ENCODE data around the gene KIF1B. TPM values are rescaled to one million over a fixed set of nuclear protein-coding genes. Genes with fewer than 3 reads are reported as not detected.

The KIF1B gene
- total RNA-seq, 1 experiment from 2014 or later, result 57.7 TPM

DNA sequence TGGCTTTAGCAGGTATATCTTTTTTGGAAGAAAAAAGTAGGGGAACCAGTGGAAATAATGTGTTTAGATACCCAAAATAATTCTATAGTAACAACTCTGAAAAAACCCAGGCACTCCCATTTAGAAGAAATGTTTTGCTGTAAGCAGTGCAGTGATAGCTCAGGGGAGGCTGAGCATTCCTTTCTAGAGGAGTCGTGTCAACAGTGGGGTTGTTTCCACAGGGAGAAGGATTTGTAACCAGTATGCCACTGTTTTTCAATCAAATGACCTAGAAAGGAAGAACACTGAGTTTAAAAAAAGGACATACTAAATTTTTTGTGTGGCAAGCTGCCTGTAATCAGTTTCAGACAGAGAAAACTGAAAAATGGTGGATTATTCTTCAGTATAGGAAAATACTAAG lies 190.9 kb downstream of the KIF1B start:
- H3K27ac Mint-ChIP-seq, result peak overlapping the region in 2 of 3 experiments; percentile 37 to 78; a peak in 2 of 7 replicates
- peak overlapping the region in 1 of 2 experiments; percentile 95; a peak in 2 of 5 replicates for H3K4me3 Mint-ChIP-seq
- Histone ChIP-seq H4K91ac (ENCODE audit: insufficient read length, low read depth, low read length) (no peak overlapping the region), H4K20me1 (ENCODE audit: control insufficient read depth, insufficient read depth, insufficient read length) (no peaks in the 10 kb centered on the region), H3K56ac (ENCODE audit: insufficient read length, low read depth, low read length) (no peak overlapping the region), H2BK120ac (ENCODE audit: low read depth, low read length, poor library complexity, severe bottlenecking) (no peak overlapping the region), H4K5ac (ENCODE audit: insufficient read length, low read depth, low read length) (no peak overlapping the region), H2BK15ac (ENCODE audit: low read depth, low read length) (no peak overlapping the region), H3K27me3 (ENCODE audit: insufficient read depth, low read length) (no peaks in the 10 kb centered on the region), H3K27ac (ENCODE audit: insufficient read length, low read depth, low read length) (no peak overlapping the region), H3K9me3 (ENCODE audit: control insufficient read depth, low read depth, low read length) (no peaks in the 10 kb centered on the region), H3K9ac (ENCODE audit: extremely low read depth, insufficient read length, low read length) (no peak overlapping the region), H3K18ac (ENCODE audit: insufficient read length, low read depth, low read length) (no peak overlapping the region), H3K79me1 (ENCODE audit: insufficient read depth, low read depth, low read length, poor library complexity, severe bottlenecking) (no peaks in the 10 kb centered on the region), H2BK20ac (ENCODE audit: low read depth, low read length, poor library complexity, severe bottlenecking) (no peak overlapping the region), H3K4me2 (ENCODE audit: insufficient read depth, insufficient read length, low read length) (no peak overlapping the region), H3K4ac (ENCODE audit: low read depth, low read length) (no peak overlapping the region), H2BK5ac (ENCODE audit: insufficient read length, low read length) (no peak overlapping the region), H3K23me2 (ENCODE audit: insufficient read length, low read depth, low read length, poor library complexity, severe bottlenecking) (peaks cover 16% of the 10 kb centered on the region), H2AFZ (ENCODE audit: low read length) (no peak overlapping the region), H3K23ac (ENCODE audit: insufficient read length, low read depth, low read length) (no peak overlapping the region), H4K8ac (replicated peaks; ENCODE audit: insufficient read length, low read depth, low read length) (no peak overlapping the region), H3T11ph (ENCODE audit: low read length) (no peak overlapping the region), H3K79me2 (ENCODE audit: insufficient read depth, low read length) (peaks cover 11% of the 10 kb centered on the region), H3K4me1 (ENCODE audit: insufficient read depth, low read length) (no peaks in the 10 kb centered on the region), H3K14ac (ENCODE audit: insufficient read depth, low read length) (no peak overlapping the region), H2BK12ac (ENCODE audit: insufficient read length, low read depth, low read length) (no peak overlapping the region), H2AK5ac (ENCODE audit: insufficient read length, low read length) (no peak overlapping the region)
- no peaks in the 10 kb centered on the region; a peak in 2 of 5 replicates for H3K9me3 Mint-ChIP-seq
- TF ChIP-seq, protein P1, sequence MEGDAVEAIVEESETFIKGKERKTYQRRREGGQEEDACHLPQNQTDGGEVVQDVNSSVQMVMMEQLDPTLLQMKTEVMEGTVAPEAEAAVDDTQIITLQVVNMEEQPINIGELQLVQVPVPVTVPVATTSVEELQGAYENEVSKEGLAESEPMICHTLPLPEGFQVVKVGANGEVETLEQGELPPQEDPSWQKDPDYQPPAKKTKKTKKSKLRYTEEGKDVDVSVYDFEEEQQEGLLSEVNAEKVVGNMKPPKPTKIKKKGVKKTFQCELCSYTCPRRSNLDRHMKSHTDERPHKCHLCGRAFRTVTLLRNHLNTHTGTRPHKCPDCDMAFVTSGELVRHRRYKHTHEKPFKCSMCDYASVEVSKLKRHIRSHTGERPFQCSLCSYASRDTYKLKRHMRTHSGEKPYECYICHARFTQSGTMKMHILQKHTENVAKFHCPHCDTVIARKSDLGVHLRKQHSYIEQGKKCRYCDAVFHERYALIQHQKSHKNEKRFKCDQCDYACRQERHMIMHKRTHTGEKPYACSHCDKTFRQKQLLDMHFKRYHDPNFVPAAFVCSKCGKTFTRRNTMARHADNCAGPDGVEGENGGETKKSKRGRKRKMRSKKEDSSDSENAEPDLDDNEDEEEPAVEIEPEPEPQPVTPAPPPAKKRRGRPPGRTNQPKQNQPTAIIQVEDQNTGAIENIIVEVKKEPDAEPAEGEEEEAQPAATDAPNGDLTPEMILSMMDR (conservative IDR thresholded peaks at IDR 0.05), result no peak
- H3K27me3 Mint-ChIP-seq (ENCODE audit: low read depth), result no peaks in the 10 kb centered on the region
- DNase-seq, result no peak
- no CpG with 5 or more reads among the region's 1 CpG for WGBS (ENCODE audit: extremely low coverage, insufficient read length, low lambda C conversion rate)
- peaks cover 43 to 68% (median 61%) of the 10 kb centered on the region in 3 experiments for H3K36me3 Mint-ChIP-seq (ENCODE audit: insufficient read depth in 1 of 3, low read depth in 3 of 3)
- peaks cover 14 to 18% of the 10 kb centered on the region in 2 experiments for H3K4me1 Mint-ChIP-seq
